Kidney (tissue), 14 donors: ENCODE results near the gene SRP14. TPM values are rescaled to one million over a fixed set of nuclear protein-coding genes. Genes with fewer than 3 reads are reported as not detected.
A peak's percentile ranks its signal among the peaks of the same experiment; 100 is the strongest.

Source experiments
- DNase-seq, 5 donors: peaks; one replicate each; pipeline ENCODE4 v3.0.0-alpha.2; 2013 to 2020
- FAIRE-seq: peaks from 2 replicates; lab custom pipeline; 2012; peaks lifted over from hg19 to GRCh38; lab: Jason Lieb, UNC
- H3K27ac ChIP-seq, 2 donors: one replicate each; pipeline ENCODE4 v1.7.0; 2013; ENCODE audit warnings: low read depth in 2 of 2, low read length in 2 of 2, inconsistent platforms in 1 of 2
- H3K27me3 ChIP-seq: one replicate; pipeline ENCODE4 v1.7.1; 2013; ENCODE audit warnings: low read length, inconsistent platforms; ENCODE audit not compliant: control insufficient read depth, insufficient read depth
- H3K36me3 ChIP-seq, 3 donors: one replicate each; pipeline versions ENCODE4 v1.7.0 to v1.7.1; 2013; ENCODE audit warnings: low read length in 3 of 3, control low read depth in 1 of 3, inconsistent platforms in 1 of 3; ENCODE audit not compliant: insufficient read depth in 3 of 3, control insufficient read depth in 2 of 3
- H3K4me1 ChIP-seq, 3 donors: one replicate each; pipeline versions ENCODE4 v1.7.0 to v1.7.1; 2013; ENCODE audit warnings: low read length in 3 of 3, inconsistent platforms in 1 of 3, low read depth in 1 of 3; ENCODE audit not compliant: control insufficient read depth in 2 of 3, insufficient read depth in 2 of 3
- H3K4me3 ChIP-seq, 3 donors: one replicate each; pipeline versions ENCODE4 v1.7.0 to v1.8.1; 2013; ENCODE audit warnings: low read length in 3 of 3, control low read depth in 1 of 3, inconsistent platforms in 1 of 3
- H3K9ac ChIP-seq, 3 donors: one replicate each; pipeline versions ENCODE4 v1.7.0 to v1.7.1; 2013; ENCODE audit warnings: low read length in 3 of 3, control low read depth in 1 of 3, inconsistent platforms in 1 of 3
- H3K9me3 ChIP-seq, 3 donors: one replicate each; pipeline versions ENCODE4 v1.7.0 to v1.7.1; 2013; ENCODE audit warnings: low read length in 3 of 3, control low read depth in 1 of 3, inconsistent platforms in 1 of 3; ENCODE audit not compliant: control insufficient read depth in 2 of 3, insufficient read depth in 1 of 3
- intact Hi-C: fragments of 100-400 bp; cut with DNase I; formaldehyde crosslinking; loops from one replicate; pipeline ENCODE4 v1.11.1; 2022
- polyA plus RNA-seq: library from polyadenylated mRNA; stranded (reverse); fragments of 350-450 nt; fragmentation: Illumina TruSeq; extraction: RNeasy Lipid Tissue Mini Kit (QIAGEN cat#74804); gene quantifications from one replicate; pipeline ENCODE4 v1.2.3, GENCODE V29; 2014; ENCODE audit warnings: low read depth, low replicate concordance; ENCODE audit not compliant: insufficient read depth
- total RNA-seq: library from RNA; stranded (reverse); fragmentation: NEBNext Ultra II Directional; extraction: Animal tissue kit (Norgen Biotek cat#: 25700); gene quantifications from one replicate; pipeline ENCODE4 v1.2.1, GENCODE V29; 2021
- TF ChIP-seq, protein P1 (sequence below): IDR thresholded peaks from 3 replicates; pipeline ENCODE4 v1.5.1; 2012; ENCODE audit warnings: mild to moderate bottlenecking, moderate library complexity, borderline replicate concordance; ENCODE audit not compliant: insufficient read depth; ENCODE audit errors: extremely low read depth
- donor health status: control.
- donor health status: control.
- donor health status: control.
- donor health status: control.
- donor health status: control.
- donor health status: DM: yes; HTN: yes; CAD: no.
- donor health status: Normal renal cell carcinoma (clear cell type).

The SRP14 gene
- total and polyA plus RNA-seq, 2 donors from 2014 or later, result 190 to 867 TPM

DNA sequence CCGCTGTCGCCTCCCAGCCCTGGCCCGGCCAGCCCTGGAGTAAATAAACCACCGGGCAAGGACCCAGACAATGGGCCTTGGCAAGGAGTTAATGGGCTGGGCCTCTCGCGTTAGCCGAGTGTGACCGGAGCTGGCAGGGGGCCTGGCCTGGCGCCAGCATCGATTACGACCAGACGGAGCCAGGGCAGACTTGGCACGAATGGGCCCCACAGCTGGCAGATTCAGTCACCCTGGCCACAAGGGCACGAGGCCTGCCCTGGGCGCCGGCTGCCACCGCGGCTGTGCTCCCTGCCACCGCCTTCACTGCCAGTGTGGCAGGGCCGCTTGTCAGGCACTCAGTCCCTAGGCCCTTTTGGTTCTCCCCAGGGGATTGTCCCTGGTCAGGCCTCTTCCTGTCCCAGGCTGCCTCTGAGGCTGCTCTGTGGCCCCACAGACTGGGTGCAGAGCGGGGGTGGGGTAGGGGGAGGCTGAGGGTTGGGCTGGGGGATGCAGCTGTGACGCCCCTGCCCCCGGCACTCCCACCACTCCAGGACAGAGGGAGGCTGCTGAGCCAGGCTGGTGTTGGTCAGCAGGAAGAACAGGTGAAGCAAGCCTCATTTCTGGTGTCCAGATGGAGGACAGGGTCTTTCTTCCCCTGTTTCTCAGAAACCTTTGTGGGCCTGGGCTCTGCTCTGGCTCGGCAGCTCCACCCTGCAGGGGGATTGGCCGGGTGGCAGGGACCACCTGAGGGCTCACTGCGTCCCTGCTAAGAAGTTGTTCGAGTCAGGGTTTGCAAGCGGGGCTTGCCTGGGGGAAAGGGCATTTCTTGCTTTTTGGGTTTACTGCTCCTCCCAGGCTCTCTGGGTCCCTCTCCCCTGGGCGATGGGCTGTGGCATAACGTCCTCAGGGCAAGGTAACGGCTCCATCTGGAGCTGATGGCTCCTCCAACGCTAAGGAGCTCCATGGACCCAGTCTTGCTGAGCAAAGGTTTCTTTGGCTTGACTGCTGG lies 30.5 kb upstream of the SRP14 start:
- Histone ChIP-seq H3K9ac (no peak overlapping the region), H3K27ac (peak overlapping the region; percentile 78 to 89), H3K36me3 (no peaks in the 10 kb centered on the region), H3K9me3 (no peaks in the 10 kb centered on the region), H3K4me3 (no peak overlapping the region), H3K27me3 (no peaks in the 10 kb centered on the region), H3K4me1 (peaks cover 0 to 10% (median 8%) of the 10 kb centered on the region in 3 donors)
- FAIRE-seq, result no peak
- intact Hi-C loops, result no loop called here
- TF ChIP-seq, protein P1, sequence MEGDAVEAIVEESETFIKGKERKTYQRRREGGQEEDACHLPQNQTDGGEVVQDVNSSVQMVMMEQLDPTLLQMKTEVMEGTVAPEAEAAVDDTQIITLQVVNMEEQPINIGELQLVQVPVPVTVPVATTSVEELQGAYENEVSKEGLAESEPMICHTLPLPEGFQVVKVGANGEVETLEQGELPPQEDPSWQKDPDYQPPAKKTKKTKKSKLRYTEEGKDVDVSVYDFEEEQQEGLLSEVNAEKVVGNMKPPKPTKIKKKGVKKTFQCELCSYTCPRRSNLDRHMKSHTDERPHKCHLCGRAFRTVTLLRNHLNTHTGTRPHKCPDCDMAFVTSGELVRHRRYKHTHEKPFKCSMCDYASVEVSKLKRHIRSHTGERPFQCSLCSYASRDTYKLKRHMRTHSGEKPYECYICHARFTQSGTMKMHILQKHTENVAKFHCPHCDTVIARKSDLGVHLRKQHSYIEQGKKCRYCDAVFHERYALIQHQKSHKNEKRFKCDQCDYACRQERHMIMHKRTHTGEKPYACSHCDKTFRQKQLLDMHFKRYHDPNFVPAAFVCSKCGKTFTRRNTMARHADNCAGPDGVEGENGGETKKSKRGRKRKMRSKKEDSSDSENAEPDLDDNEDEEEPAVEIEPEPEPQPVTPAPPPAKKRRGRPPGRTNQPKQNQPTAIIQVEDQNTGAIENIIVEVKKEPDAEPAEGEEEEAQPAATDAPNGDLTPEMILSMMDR, result no peak
- peak; percentile 89 to 98 (median 92) for DNase-seq

DNA sequence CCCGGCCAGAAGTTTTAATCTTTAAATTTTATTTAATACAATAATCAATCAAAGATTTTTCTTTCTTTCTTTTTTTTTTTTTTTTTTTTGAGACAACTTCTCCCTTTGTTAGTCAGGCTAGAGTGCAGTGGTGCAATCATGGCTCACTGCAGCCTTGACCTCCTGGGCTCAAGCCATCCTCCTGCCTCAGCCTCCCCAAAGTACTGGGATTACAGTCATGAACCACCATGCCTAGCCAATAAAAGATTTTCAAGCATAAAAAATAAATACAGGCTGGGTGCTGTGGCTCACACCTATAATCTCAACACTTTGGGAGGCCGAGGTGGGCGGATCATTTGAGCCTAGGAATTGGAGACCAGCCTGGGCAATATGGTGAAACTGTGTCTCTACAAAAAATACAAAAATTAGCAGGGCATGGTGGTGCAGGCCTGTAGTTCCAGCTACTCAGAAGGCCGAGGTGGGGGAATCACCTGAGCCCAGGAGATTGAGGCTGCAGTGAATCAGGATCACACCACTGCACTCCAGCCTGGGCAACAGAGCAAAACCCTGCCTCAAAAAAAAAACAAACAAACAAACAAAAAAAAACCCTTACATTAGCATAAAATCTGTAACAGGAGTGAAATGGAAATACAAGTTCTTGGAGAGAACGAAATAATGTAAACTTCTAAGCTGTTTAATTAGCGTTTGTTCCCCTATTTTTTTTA lies 29.1 kb upstream of the SRP14 start:
- no peaks in the 10 kb centered on the region for H3K36me3 ChIP-seq
- H3K9ac ChIP-seq, result no peak overlapping the region
- FAIRE-seq, result no peak
- TF ChIP-seq, protein P1, result no peak
- no peak overlapping the region for H3K4me3 ChIP-seq
- DNase-seq, result no peak
- intact Hi-C loops, result no loop called here
- H3K27ac ChIP-seq, result no peak overlapping the region
- H3K9me3 ChIP-seq, result no peaks in the 10 kb centered on the region
- no peaks in the 10 kb centered on the region for H3K27me3 ChIP-seq
- H3K4me1 ChIP-seq, result peaks cover 0 to 10% (median 8%) of the 10 kb centered on the region in 3 donors

DNA sequence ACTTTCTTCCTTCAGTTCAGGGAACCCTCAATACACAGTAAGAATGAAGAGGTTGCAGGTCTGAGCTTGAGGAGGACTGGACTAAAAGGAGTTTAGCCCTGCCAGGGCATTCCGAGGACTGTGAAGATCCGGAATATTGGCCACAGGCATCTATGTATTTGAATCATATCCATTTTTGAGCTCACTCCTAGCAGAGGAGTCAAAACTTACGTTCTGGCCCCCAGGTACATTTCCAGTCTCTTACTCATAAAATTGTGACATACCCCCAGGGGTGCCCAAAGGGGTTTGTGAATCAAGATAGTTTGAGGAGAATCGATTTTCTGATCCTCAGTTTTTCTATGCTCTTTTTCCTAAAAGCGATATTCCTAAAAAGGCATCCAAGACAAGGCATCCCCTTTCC lies 27.6 kb upstream of the SRP14 start:
- Histone ChIP-seq H3K36me3 (no peaks in the 10 kb centered on the region), H3K9me3 (no peaks in the 10 kb centered on the region), H3K27me3 (no peaks in the 10 kb centered on the region), H3K27ac (no peak overlapping the region), H3K4me1 (peaks cover 0 to 10% (median 8%) of the 10 kb centered on the region in 3 donors), H3K9ac (no peak overlapping the region), H3K4me3 (no peak overlapping the region)
- DNase-seq (no peak), FAIRE-seq (no peak)
- TF ChIP-seq, protein P1, result no peak
- intact Hi-C loops, result no loop called here
